Keratinocyte (primary cell): ENCODE data around the gene PPP2R1A. TPM values are rescaled to one million over a fixed set of nuclear protein-coding genes. Genes with fewer than 3 reads are reported as not detected.

ENCODE experiments used
- DNase-seq: peaks from one replicate; pipeline ENCODE4 v3.0.0-alpha.2; 2011; ENCODE audit warnings: low read depth, missing footprints, low spot score
- FAIRE-seq: peaks from 2 replicates; lab custom pipeline; 2011; peaks lifted over from hg19 to GRCh38; lab: Jason Lieb, UNC
- H2AFZ ChIP-seq: 2 replicates; pipeline ENCODE4 v1.6.0; 2012; ENCODE audit warnings: low read length, control low read depth, inconsistent platforms; ENCODE audit not compliant: control insufficient read depth
- H3K27ac ChIP-seq: 2 replicates; pipeline ENCODE4 v1.5.1; 2011; ENCODE audit warnings: low read length; ENCODE audit not compliant: control insufficient read depth, insufficient read depth
- H3K27me3 ChIP-seq: 3 replicates; pipeline ENCODE4 v1.6.0; 2011; ENCODE audit warnings: low read length; ENCODE audit not compliant: control insufficient read depth, insufficient read depth; ENCODE audit errors: extremely low read depth
- H3K36me3 ChIP-seq, 2 experiments: 2 replicates in 1 of 2; 3 replicates in 1 of 2; pipeline ENCODE4 v1.5.1; 2011; ENCODE audit warnings: low read length in 2 of 2, mild to moderate bottlenecking in 1 of 2; ENCODE audit not compliant: control insufficient read depth in 2 of 2, insufficient read depth in 2 of 2; ENCODE audit errors: extremely low read depth in 1 of 2
- H3K4me1 ChIP-seq: 3 replicates; pipeline ENCODE4 v1.5.1; 2011; ENCODE audit warnings: low read length; ENCODE audit not compliant: control insufficient read depth, insufficient read depth; ENCODE audit errors: extremely low read depth
- H3K4me2 ChIP-seq: 3 replicates; pipeline ENCODE4 v1.6.0; 2011; ENCODE audit warnings: low read depth, low read length; ENCODE audit not compliant: control insufficient read depth, insufficient read depth; ENCODE audit errors: extremely low read depth
- H3K4me3 ChIP-seq, 3 experiments: fragments of 200-600 bp in 1 of 3; sonication (generic) in 1 of 3; 2 replicates in 2 of 3; 3 replicates in 1 of 3; pipeline ENCODE4 v1.5.1; 2011 to 2016; ENCODE audit warnings: low read length in 3 of 3, mild to moderate bottlenecking in 3 of 3, control low read depth in 2 of 3, inconsistent platforms in 1 of 3, low read depth in 1 of 3, mixed read lengths in 1 of 3, mixed run types in 1 of 3, moderate library complexity in 1 of 3; ENCODE audit not compliant: control insufficient read depth in 2 of 3, insufficient read depth in 2 of 3; ENCODE audit errors: extremely low read depth in 1 of 3
- H3K79me2 ChIP-seq: 2 replicates; pipeline ENCODE4 v1.6.0; 2012; ENCODE audit warnings: low read length; ENCODE audit not compliant: control insufficient read depth, insufficient read depth
- H3K9ac ChIP-seq: 3 replicates; pipeline ENCODE4 v1.6.0; 2011; ENCODE audit warnings: low read length; ENCODE audit not compliant: control insufficient read depth, insufficient read depth; ENCODE audit errors: extremely low read depth
- H3K9me1 ChIP-seq: 3 replicates; pipeline ENCODE4 v1.6.0; 2011; ENCODE audit warnings: low read length; ENCODE audit not compliant: control insufficient read depth, insufficient read depth; ENCODE audit errors: extremely low read depth
- H3K9me3 ChIP-seq: 2 replicates; pipeline ENCODE4 v1.5.1; 2012; ENCODE audit warnings: low read depth, low read length; ENCODE audit not compliant: control insufficient read depth
- H4K20me1 ChIP-seq: 3 replicates; pipeline ENCODE4 v1.6.0; 2011; ENCODE audit warnings: low read length; ENCODE audit not compliant: control insufficient read depth, insufficient read depth; ENCODE audit errors: extremely low read depth
- EZH2 ChIP-seq: IDR thresholded peaks from one replicate; pipeline ENCODE4 v1.6.1; 2012; ENCODE audit warnings: inconsistent platforms, mild to moderate bottlenecking, low read length, moderate library complexity
- dilution Hi-C: fragments of 300-500 bp; cut with MboI; formaldehyde crosslinking; loops from one replicate; pipeline ENCODE4 v1.7.0; 2020; ENCODE audit warnings: low sequenced_read_pairs; ENCODE audit not compliant: extremely low pct_ligation_motif_present
- polyA plus RNA-seq, 5 experiments: library from polyadenylated mRNA; depleted of rRNA in 3 of 5; stranded (reverse) in 3 of 5; stranded (forward) in 1 of 5; unstranded in 1 of 5; fragments of >200 nt; gene quantifications; 1 replicate in 1 of 5; 2 replicates in 3 of 5; 3 replicates in 1 of 5; pipeline versions ENCODE4 v1.2.1 to v1.2.3, GENCODE V29; 2011 to 2012; ENCODE audit warnings: missing spikeins in 2 of 5, low read depth in 1 of 5, low replicate concordance in 1 of 5
- TF ChIP-seq, protein P1 (sequence below), 3 experiments: IDR thresholded peaks in 1 of 3; conservative IDR thresholded peaks in 1 of 3; optimal IDR thresholded peaks in 1 of 3; 2 replicates in 2 of 3; 3 replicates in 1 of 3; pipeline versions ENCODE3 to v1.5.1; 2011; ENCODE audit warnings: low read length in 3 of 3, mild to moderate bottlenecking in 3 of 3, moderate library complexity in 2 of 3, control low read depth in 1 of 3, inconsistent platforms in 1 of 3; ENCODE audit not compliant: insufficient read depth in 2 of 3; ENCODE audit errors: extremely low read depth in 1 of 3

The PPP2R1A gene
- polyA plus RNA-seq, 1 donor (not counting 4 experiments of a cell fraction or from before 2014, with no cell fraction given), result 130 TPM

DNA sequence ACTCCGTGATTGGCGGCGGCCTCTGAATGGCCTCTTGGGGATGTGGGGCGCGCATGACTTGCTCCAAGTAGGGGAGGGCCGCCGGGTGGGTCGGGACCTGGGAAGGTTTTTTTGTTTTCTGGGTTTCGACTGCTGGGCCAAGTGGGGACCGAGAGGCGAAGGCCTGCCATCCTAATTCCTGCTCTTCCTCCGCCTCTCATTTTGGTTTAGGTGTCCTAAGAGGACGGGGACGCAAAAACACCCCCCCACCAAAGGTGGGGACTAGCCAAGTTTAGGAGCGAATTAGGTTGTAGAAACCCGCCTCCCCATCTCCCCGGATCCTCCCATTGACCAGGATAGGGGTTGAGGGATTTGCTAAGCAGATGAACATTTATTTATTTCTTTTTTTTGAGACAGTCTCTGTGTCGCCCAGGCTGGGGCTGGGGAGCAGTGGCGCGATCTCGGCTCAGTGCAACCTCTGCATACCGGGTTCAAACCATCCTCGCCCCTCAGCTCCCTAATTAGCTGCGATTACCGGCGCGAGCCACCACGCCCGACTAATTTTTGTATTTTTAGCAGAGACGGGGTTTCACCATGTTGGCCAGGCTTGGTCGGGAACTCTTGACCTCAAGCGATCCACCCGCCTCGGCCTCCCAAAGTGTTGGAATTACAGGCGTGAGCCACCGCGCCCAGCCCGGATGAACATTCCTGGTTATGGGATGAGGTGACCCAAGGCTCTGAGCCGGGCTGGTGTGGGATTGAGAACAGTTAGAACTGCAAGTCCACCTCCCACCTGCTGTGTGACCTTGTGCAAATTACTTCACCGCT is 838 bp downstream of the PPP2R1A start:
- Histone ChIP-seq H3K9ac (peak overlapping the region; percentile 95), H3K36me3 (peaks cover 10 to 22% of the 10 kb centered on the region in 2 experiments), H2AFZ (no peak overlapping the region), H3K27ac (peak overlapping the region; percentile 95), H4K20me1 (peaks cover 14% of the 10 kb centered on the region), H3K9me1 (peaks cover 4% of the 10 kb centered on the region), H3K27me3 (no peaks in the 10 kb centered on the region), H3K4me1 (peaks cover 20% of the 10 kb centered on the region), H3K4me2 (peak overlapping the region; percentile 77), H3K9me3 (no peaks in the 10 kb centered on the region), H3K79me2 (peaks cover 55% of the 10 kb centered on the region), H3K4me3 (peak overlapping the region; percentile 78 to 95 (median 88))
- dilution Hi-C loops, result no loop called here
- FAIRE-seq, result no peak
- TF ChIP-seq, protein P1, sequence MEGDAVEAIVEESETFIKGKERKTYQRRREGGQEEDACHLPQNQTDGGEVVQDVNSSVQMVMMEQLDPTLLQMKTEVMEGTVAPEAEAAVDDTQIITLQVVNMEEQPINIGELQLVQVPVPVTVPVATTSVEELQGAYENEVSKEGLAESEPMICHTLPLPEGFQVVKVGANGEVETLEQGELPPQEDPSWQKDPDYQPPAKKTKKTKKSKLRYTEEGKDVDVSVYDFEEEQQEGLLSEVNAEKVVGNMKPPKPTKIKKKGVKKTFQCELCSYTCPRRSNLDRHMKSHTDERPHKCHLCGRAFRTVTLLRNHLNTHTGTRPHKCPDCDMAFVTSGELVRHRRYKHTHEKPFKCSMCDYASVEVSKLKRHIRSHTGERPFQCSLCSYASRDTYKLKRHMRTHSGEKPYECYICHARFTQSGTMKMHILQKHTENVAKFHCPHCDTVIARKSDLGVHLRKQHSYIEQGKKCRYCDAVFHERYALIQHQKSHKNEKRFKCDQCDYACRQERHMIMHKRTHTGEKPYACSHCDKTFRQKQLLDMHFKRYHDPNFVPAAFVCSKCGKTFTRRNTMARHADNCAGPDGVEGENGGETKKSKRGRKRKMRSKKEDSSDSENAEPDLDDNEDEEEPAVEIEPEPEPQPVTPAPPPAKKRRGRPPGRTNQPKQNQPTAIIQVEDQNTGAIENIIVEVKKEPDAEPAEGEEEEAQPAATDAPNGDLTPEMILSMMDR (optimal IDR thresholded peaks at IDR 0.05 in 1 of 3, IDR thresholded peaks at IDR 0.05 in 1 of 3, conservative IDR thresholded peaks at IDR 0.05 in 1 of 3; ENCODE audit: extremely low read depth in 1 of 3, insufficient read depth in 2 of 3, low read length in 3 of 3), result no peak
- no peak for TF ChIP-seq EZH2
- no peak for DNase-seq

DNA sequence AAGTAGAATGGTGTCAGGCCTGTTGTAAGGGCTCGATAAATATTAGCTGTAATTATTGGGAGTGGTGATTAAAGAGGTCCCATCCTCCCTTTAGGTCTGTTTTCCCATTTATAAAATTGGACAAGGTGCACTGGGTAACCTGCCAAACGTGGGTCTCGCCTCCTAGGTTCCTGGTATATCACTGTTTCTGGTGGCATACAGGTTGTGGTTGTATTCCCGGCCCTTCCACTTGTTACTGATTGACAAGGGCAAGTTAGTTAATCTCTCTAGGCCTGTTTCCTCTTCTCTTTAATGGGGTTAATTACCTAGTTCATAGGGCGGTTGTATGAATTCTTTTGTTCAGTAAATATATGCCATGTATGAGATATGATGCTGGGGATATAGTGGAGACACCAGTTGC is 1.5 kb downstream of the PPP2R1A start:
- Histone ChIP-seq H3K4me1 (peaks cover 20% of the 10 kb centered on the region), H3K9me3 (no peaks in the 10 kb centered on the region), H3K4me2 (peak overlapping the region; percentile 77), H3K27me3 (no peaks in the 10 kb centered on the region), H2AFZ (no peak overlapping the region), H3K4me3 (peak overlapping the region; percentile 78 to 95 (median 88)), H3K9me1 (peaks cover 4% of the 10 kb centered on the region), H4K20me1 (peaks cover 14% of the 10 kb centered on the region), H3K9ac (peak overlapping the region; percentile 95), H3K79me2 (peaks cover 62% of the 10 kb centered on the region), H3K27ac (peak overlapping the region; percentile 95), H3K36me3 (peaks cover 12 to 25% of the 10 kb centered on the region in 2 experiments)
- dilution Hi-C loops, result no loop called here
- TF ChIP-seq, protein P1 (optimal IDR thresholded peaks at IDR 0.05 in 1 of 3, IDR thresholded peaks at IDR 0.05 in 1 of 3, conservative IDR thresholded peaks at IDR 0.05 in 1 of 3; ENCODE audit: extremely low read depth in 1 of 3, insufficient read depth in 2 of 3, low read length in 3 of 3), result no peak
- TF ChIP-seq EZH2, result no peak
- FAIRE-seq, result peak; percentile 52
- DNase-seq, result no peak
